HG02588 (cell line): ENCODE results near the gene CIB4.

Experiments used
- ATAC-seq: cut with Tn5 transposase; IDR thresholded peaks from one replicate; pipeline ENCODE4 v1.9.1; 2021; ENCODE audit warnings: mild to moderate bottlenecking, moderate library complexity; ENCODE audit not compliant: unreplicated experiment

CIB4 gene

DNA sequence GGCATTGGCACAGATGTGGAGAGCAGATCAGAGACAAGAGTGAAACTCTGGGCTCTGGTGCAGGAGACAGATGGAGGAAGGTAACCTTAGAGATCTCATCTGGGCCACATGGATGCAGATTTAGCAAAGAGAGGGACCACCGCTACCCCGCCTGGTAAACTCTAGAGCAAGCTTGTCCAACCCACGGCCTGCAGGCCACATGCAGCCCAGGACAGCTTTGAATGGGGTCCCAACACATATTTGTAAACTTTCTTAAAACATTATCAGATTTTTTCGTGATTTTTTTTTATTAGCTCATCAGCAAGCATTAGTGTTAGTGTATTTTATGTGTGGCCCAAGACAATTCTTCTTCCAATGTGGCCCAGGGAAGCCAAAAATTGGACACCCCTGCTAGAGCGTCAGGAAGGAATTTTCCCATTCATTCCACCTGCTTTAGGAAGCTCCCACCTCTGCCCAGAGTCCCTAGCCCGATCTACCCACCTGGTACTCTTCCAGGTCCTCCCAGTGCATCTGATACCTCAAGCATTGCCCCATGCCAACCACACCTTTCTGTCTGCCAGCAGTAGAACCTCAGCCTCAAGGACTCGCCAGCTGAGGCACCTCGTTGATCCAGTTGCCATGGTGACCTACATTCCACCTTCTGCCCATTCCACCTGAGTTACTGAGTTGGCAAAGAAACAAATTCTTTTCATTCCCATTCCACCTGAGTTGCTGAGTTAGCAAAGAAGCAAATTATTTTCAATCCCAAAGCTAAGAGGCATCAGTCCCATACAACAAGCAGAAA, at the start of gene CIB4:
TSS of gene CIB4 (minus strand) at position 586 of the 784 bp plus-strand sequence. CDS start at position 534, 52 bp downstream.
- ATAC-seq = no peak

DNA sequence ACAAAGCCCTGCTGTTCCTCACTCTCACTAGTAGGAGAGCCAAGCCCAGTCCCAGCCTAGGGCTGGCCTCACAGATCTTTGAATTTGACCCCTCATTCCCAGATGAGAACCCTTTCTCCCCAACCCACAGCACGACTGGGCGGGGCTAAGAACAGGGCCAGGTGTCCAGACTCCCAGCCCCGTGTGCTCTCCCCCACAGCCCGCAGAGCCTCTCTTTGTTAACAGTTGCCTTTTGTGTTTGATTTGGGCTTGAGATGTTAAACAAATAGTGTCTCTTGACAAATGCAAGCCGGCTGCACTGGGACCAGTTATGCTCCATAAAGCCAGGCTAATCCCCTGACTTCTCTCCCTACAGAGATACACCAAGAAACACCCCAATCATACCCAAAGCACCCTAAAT, 46.6 kb upstream of the CIB4 start:
- no peak for ATAC-seq

DNA sequence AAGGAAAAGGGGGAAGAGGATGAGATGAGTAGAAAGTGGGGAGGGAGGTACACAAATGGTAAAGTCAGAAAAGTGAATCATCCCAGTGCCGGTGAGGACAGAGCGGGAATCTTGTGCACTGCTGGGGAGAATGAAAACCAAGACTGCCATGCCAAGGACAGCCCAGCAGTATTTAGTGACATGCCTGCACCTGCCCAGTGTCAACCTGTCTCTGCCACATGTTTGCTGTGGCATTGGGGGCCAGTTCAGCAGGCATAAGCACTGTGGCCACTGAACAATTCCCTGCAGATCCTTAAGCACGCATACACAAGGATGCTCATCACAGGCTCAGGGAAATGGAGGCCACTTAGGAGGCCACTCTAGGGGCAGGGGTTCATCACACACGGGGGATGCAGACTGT, 46.2 kb upstream of the CIB4 start:
- ATAC-seq = no peak

DNA sequence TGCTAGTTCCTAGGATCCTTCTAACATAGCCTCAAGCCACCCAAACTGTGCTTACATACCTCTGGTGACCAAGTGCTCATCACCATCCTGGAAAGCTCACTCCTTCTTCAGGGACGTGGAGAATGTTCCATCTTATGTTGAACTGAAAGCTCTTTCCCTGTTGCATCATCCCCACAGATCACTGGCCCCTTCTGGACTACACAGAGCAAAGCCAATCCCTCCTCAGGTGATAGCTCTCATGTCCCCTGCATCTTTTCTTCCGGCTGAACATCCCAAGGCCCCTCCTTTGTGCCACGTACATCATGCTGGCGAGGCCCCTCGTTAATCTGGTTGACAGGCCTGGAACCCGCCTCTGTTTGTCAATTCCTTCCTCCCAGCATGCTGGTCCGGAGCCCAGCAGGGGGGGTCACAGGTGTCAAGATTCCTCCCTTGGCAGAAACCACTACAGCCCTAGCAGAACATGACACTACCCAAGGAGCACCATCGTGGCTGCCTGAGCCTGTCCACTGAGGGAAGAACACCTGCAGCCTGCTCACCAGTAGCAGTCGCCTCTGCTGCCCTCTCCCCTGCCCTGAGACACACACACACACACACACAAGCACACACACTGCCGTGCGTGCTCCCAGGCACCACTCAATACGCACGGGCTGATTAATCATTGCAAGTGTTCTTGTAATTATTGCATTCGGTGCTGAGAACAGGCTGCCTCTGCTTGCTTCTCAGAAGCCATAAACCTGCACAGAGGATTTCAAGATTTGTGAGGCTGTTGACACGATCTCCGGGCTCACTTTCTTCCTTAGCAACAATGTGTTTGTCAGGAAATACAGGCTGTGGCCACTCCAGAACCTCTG, 45.0 kb upstream of the CIB4 start:
- no peak for ATAC-seq

DNA sequence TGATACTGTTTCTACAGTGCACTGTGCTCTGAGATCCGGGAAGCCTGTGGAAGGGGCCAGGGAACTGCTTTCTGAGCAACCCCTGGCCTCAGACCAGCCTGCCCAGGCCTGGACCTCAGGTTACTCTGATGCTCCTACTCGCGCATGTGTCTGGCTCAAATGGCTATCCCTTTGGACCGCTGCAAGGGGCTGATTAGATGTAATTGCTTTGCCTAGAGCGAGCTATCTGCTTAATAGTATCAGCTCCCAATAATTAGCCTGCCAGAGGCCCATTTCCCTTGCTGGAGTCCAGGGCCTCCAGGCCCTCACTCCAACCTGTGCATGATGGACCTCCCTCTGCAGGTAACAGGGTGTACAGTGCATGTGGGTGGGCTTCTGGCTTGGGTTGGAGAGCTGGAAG, 44.2 kb upstream of the CIB4 start:
- ATAC-seq = no peak

DNA sequence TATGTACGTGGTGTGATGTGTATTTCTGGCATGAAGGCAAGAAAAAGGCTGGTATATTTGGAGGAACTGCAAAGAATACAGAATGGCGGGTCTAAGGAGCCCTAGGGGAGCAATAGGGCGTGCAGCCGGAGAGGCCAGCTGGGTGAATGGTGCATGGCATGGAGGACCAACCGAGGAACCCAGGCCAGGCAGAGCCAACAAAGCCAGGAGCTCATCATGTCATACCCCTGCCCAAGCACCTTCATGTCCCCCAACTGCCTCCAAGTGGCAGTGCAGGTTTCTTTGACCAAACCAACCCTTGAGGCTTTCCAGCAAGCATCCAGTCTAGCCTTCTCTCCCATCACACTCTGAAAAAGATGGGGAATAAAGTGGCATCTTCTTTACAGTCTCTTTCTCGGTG, 42.4 kb upstream of the CIB4 start:
- ATAC-seq = no peak

DNA sequence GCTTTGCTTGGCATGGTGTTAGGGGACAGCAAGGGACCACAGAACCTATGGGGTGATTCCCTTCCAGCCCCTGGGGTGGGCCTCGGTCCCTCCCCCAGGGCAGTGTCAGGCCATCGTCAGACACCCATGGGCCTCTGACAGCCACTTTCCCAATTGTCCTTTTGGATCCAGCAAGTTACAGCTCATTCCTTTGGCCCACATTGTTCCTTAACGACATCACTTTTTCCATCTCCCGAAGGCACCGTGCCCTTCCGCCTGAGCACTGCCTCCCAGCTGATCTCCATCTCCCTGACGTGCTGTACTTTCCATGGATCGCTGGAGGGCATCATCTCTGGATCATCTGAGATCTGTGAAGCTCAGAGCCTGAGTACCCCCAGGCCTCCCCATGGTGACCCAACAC, 41.0 kb upstream of the CIB4 start:
- no peak for ATAC-seq

DNA sequence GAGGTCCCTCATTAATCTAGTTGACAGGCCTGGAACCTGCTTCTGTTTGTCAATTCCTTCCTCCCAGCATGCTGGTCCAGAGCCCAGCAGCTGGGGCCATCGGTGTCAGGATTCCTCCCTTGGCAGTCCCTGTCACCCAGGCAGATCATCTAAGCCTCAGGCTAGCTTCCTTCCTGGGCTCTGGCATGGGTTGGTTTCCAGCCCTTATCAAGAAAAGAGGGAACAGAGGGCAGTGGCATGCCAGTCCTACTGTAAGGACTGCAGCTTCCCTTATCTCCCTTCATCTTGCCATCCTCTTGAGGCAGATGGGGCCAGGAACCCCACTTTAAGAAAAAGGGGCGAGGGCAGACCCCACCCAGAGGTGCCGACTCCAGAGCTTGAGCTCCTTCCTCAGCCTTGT, 40.5 kb upstream of the CIB4 start:
- ATAC-seq = no peak

DNA sequence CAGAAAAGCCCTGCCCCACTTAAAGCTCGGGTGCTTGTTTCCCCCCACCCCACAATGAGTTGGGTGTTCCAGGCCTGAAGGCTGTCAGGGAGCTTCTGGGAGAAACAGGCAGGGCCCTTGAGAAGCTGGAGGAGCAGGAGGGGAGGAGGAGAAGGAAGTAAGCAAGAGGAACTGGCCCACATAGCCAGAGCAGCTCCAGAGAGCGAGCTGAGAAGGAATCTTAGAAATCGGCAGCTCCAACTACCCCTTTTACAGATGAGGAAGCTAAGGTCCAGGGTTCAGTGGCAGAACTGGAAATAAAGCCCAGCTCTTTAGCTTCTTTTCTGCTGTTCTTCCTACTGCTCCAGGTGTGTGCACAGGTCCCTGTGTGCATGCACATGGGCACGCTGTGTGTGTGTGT, 38.7 kb upstream of the CIB4 start:
- no peak for ATAC-seq

DNA sequence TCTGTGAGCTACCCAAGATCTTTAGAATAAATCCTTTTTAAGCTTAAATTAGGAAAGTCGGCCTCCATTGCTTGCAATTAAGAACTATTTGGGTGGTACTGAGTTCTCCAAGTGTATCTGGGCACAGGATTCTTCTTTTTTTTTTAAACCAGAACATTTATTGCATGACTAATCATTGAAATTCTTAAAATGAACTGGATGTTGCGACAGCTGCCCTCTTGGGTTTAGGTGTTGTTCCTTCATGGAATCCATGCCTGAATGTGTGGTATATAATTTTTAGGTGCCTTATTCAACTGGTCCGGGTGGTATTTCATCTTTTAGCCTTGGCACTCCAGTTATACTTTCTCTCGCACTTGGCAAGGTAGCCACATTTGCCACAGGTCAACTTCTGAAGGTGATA, 36.9 kb upstream of the CIB4 start:
- ATAC-seq = no peak

DNA sequence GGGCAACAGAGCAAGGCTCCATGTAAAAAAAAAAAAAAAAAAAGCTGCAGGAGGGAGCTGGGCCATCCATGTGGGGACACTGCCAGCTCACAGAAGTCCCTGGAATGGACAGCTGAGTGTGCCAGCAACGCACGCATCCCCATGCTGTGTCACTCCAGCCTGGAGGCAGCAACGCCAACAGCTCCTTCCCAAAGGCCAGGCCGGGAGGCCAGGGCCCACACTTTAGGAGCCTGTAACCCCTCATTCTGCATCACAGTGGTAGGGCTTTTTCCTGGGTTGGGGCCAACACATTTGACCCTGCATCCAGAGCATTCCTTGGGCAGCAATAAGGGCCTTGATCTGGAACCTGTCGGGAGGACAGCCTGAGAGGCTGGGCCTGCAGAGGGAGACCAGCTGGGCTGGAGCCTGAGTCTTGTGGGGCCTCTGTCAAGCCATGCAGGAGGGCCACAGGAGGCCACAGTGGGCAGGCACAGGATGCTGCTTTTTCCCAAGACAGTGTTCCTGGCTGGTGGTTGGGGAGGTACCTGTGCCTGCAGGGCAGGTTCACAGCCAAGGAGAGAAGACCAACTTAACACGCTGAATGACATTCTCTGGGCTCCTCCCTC, 34.6 kb upstream of the CIB4 start:
- ATAC-seq = no peak

DNA sequence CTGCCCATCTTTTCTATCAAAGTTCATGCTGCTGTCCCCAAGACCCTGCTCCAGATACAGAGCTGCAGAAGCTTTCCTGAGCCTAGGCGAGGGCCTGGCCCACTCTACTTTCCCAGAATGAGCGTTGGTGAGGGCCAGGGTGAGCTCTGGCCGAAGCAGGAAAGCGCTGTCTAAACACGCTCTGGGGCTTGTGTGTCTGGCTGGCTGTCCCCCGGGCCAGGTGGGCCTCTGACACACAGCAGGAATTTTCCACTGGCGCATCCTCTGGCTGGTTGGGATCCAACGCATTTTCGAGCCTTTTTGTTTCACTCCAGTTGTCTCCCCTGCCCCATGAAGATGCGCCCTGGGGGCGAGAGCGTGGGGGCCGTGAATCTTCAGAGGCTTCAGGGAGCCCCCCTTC, 33.6 kb upstream of the CIB4 start:
- no peak for ATAC-seq

DNA sequence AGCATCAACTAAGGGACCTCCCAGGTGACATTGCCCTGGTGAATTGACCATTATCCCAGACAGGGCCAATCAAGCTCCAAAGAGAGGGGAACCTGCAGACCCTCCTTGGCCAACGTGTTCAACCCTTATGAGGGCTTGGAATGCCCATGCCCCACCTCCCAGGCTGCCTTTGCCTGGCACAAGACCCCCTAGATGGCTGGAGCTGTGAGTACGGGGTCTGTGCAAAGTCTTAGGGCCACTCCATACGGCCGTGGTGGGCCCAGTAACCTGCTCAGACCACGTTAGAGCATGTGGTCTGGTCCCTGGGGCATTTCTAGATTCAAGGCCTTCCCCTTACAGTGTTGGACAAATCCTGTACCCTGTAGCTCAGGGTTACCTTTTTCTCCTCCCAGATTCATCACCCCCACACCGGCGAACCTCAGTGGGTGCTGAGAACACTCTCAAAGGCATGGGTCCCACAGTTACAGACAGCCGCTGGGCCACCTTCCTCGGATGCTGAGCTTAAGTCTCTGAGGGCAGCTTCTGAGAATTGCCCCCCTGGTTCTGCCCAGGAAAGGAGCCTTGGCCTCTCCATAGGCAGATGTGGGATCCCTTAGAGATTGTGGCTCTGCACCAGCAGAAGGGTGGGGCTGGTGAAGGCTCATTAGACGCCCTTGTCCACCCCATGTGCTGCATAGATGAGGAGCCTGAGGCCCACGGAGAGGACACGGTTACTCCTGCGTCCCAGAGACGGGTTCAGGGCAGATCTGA, 33.0 kb upstream of the CIB4 start:
- no peak for ATAC-seq

DNA sequence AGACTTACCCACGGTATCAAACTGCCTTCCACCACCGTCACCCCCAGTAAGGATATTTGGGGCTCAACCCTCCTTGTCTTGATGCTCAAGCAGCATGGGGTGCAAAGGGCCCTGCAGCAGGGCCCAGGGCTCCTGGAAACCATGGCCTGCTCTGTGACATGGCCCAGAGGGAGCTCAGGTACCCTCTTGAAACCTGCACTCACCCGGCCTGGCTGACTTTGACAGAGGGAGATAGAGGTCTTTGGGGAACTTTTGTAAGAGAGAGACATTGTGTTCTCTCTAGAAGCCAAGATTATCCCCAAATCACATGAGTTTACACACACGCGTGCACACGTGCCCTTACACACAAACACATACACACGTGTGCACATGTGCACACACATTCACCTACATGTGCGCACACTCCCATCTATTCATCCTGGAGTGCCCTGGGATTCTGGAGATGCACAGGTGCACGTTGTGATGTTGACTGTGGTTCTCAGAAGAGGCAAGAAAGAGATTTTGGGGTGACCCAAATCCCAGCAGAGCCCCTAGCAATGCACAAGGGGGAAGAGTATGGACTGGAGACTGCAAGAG, 31.7 kb upstream of the CIB4 start:
- no peak for ATAC-seq

DNA sequence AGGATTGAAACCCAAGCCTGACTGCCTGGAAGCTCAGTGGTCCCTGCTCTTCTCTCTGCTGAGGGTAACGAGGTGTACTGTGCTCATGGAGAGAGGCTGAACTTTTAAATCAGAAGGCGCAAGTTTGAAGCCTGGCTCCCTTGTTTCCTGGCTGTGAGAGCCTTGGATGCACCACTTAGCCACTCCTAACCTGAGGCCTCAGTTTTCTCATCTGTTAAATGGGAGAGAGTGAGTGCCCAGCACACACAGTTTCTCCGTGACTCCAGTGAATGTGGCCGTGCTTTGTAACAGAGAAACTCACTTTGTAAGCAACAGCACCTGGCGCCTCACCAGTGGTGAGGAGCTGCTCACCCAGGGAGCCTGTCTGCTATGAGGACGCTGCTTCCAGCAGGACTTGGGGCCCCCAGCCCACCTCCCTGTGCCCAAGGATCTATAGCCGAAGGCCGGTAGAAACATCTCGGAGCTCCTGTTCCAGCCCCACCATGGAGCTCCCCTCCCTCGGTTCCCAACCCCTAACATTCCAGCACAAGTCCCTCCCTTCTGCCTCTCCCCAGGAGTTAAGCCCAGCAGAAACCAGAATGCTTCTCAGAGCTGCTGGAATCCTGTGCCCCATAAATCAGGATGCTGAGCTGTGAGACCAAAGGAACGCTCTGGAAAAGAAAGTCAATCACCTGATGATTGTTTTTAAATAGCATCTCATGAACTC, 31.1 kb upstream of the CIB4 start:
- ATAC-seq = no peak

DNA sequence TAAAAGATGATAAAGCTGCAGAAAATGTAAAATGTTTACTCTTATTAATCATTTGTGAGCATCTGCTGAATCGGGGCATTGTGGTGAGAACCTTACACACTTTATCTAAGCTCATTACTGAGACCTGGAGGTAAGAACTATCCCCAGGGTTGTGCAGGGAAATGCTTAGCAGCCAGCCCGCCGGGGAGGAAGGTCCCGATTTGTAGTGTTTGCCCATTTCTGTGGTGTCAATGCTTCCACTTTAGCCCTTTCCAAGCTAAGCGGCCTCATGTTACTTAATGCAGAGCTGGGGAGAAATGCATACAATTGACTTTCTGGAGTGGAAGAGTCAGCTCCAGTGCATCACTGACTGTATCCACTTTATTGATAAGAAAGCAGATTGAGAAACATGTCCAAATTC, 30.5 kb upstream of the CIB4 start:
- ATAC-seq = no peak

DNA sequence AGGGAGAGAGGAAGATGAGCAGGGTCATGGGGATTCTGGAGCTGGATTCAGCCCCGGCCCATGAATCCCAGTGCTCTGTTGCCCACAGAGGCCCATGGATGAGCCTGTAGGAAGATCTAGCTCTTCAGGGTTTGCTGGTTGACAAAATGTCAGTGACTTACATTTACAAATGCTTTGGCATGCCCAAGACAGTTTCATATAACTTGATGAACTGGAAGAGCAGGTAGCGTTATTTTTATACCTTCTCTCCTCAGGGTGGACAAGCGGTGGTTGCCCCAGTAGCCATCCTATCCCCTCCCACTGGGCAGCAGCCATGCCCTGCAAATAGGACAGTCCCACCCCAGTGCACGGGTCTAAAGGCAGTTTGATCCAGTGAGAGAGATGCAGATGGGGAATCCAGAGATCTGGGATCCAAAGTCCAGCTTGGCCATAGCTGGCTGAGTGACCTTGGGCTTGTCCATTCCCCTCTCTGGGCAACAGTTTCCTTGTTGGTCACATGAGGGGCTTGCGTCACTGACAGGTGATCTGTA, 29.8 kb upstream of the CIB4 start:
- no peak for ATAC-seq

DNA sequence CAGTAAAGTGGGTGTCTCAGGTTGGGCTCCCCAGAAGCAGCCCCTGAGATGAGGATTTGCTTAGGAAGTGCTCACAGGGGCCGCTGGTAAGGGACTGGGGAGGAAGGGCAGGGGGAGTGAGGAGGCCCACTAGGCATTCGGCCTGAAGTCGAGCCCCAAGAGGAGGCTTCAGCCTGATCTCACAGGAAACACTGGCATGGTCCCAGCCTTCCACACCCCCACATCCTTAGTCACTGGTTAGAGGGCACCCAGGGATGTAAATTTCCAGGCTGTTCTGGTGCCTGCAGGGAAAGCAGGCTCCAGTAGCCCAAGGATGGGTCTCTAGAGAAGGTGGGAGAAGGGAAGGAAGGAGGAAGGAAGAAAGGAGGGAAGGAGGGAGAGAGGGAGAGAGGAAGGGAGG, 29.0 kb upstream of the CIB4 start:
- ATAC-seq = no peak

DNA sequence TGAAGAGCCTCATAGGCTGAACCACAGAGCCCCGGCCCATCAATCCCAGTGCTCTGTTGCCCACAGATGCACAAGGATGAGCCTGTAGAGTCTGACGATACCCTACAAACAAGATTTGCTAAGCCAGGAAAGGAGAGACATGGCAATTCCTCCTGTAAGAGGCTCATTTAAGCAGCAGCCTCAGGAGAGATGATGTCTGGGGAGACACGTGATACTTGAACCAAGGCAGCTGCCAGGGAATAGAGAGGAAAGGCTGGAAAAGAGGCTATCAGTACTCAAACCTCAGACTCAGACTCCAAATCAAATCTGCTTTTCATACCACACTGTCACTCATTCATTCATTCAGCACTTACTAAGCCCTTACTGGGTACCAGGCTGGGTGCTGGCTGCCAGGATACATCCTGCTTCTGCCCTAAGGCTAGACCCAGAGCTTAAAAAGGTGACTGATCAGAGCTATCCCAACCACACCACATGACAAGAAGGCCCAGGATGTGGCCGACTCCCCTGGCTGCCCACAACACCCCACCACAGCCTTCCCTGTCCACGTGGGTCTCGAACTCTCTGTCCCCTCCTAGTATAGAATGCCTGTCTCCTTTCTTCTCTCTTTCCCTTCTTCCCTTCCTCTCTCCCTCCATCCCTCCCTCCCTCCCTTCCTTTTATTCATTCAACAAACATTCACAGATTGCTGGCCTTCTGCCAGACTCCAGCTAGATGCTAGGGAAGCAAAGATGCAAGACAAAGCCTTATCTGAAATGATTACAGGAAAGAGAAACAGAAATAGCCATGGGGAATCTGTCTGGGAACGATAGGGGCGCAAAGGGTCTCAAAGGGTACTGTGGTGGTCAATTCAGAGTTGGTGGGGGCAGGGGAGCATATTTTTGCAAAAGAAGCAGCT, 27.9 kb upstream of the CIB4 start:
- no peak for ATAC-seq
